ELR (cell line): ENCODE data around the gene ABCC10.
"Not testable (repeated sequence)": the region's sequence is repeated elsewhere in the genome, so short reads cannot be mapped to it uniquely, and the experiment has no call there.

Experiments
- DNase-seq: peaks from one replicate; pipeline ENCODE4 v3.0.0-alpha.2; 2015; ENCODE audit warnings: low read depth

Gene ABCC10

DNA sequence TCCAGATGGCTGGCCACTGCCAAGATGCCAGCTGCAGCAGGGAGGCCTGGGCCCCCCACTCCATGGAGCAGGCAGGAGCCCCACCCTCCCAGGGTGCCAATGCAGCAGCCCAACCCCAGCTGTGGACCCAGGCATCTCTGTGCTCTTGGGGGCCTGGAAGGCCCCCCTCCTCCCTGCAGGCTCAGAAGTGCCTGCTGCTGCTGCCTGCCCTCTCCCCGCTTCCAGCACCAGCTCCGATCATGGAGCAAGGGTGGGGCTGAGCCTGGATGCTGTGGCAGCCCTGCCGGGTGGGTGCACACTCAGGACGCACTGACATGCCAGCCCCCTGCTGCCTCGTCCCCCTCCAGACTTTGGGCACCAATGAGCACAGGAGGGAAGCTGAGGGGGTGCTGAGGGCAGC is 14.8 kb upstream of the ABCC10 start:
- DNase-seq: no peak

DNA sequence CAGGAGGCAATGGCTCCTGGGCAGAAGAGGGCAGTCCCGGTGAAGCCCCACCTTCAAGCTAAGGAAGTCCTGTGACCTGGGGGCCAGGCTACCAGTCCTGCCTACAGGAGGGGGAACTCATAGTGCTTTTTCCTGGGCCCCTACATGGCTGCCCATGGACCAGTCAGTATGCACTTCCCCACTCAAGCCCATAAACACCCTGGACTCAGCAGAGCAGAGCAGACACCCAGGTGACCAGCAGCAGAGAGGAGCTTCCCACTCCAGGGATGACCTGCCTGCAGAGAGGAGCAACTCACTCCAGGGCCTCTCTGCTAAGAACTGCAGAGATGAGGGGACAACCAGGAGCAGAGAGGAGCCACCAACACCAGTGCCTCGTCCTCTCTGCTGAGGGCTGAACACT is 14.3 kb upstream of the ABCC10 start:
- no peak for DNase-seq

GRCh38 chr6:43415275-43415674 is 12.1 kb upstream of the ABCC10 start:
- not testable (repeated sequence) for DNase-seq

DNA sequence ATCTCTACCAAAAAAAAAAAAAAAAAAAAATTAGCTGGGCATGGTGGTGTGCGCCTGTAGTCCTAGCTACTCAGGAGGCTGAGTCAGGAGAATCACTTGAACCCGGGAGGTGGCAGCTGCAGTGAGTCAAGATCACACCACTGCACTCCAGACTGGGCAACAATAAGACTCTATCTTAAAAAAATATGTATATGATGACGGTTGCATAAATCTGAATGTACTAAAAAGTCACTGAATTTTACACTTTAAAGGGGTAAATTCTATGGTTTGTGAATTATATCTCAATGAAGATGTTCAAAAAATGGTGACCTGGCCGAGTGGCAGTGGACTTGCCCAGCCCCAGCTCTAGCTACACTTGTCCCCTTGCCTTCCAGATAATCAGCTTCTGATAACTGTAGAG is 10.4 kb upstream of the ABCC10 start:
- DNase-seq: no peak

- DNase-seq: no peak
These were observed 7.2 kb upstream of the ABCC10 start for GRCh38 chr6:43420012-43420709.

- no peak for DNase-seq
These were observed 5.5 kb upstream of the ABCC10 start for GRCh38 chr6:43421831-43422230.

DNA sequence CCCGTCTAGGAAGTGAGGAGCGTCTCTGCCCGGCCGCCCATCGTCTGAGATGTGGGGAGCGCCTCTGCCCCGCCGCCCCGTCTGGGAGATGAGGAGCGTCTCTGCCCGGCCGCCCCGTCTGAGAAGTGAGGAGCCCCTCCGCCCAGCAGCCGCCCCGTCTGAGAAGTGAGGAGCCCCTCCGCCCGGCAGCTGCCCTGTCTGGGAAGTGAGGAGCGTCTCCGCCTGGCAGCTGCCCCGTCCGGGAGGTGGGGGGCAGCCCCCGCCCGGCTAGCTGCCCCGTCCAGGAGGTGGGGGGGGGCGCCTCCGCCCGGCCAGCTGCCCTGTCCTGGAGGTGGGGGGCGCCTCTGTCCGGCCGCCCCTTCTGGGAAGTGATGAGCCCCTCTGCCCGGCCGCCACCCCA is 2.3 kb upstream of the ABCC10 start:
- DNase-seq: not testable (repeated sequence)

- no peak for DNase-seq
These were observed 374 bp upstream of the ABCC10 start for GRCh38 chr6:43426928-43427405.

DNA sequence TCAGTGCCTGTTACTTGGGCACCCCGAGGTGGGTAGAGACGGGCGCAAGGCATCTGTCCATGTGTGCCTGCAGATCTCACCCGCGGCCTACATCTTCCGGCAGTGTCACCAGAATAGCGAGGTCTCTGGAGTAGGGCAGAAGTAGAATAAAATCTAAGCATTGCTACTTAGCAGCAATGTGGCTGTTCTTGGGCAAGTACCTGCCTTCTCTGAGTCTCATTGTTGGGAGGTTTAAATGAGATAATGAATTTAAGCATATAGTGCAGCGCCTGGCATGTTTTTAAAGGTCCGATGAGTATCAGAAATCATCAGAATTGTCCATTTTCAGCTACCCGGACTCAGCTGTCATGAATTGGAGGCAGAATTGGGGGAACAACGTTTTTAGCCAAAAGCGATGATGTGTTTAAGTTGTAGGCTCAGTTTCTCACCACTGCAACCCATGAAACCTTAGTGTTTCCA is 800 bp downstream of the ABCC10 start:
- no peak for DNase-seq

- DNase-seq: peak; percentile 7
These were observed 1.5 kb downstream of the ABCC10 start for GRCh38 chr6:43428874-43429273.

DNA sequence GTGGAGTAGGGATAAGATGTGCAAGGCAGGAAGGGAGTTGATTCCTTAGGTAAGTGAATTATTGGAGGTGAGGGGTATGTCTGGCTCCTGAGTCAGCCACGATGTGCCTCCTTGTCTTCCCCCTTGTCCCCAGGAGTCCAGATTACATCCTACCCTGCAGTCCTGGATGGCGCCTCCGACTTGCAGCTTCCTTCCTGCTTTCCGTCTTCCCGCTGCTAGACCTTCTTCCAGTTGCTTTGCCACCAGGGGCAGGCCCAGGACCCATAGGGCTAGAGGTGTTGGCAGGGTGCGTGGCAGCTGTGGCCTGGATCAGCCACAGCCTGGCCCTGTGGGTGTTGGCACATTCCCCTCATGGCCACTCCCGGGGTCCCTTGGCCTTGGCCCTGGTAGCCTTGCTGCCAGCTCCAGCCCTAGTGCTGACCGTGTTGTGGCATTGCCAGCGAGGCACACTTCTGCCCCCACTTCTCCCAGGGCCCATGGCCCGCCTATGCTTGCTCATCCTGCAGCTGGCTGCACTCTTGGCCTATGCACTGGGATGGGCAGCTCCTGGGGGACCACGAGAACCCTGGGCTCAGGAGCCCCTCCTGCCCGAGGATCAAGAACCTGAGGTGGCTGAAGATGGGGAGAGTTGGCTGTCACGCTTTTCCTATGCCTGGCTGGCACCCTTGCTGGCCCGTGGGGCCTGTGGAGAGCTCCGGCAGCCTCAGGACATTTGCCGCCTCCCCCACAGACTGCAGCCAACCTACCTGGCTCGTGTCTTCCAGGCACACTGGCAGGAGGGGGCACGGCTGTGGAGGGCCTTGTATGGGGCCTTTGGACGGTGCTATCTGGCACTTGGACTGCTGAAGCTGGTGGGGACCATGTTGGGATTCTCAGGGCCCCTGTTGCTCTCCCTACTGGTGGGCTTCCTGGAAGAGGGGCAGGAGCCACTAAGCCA is 4.9 kb downstream of the ABCC10 start:
- DNase-seq: no peak

GRCh38 chr6:43433148-43433547 is 5.8 kb downstream of the ABCC10 start:
- no peak for DNase-seq

- DNase-seq: no peak
These were observed 6.9 kb downstream of the ABCC10 start for GRCh38 chr6:43434001-43434840.

DNA sequence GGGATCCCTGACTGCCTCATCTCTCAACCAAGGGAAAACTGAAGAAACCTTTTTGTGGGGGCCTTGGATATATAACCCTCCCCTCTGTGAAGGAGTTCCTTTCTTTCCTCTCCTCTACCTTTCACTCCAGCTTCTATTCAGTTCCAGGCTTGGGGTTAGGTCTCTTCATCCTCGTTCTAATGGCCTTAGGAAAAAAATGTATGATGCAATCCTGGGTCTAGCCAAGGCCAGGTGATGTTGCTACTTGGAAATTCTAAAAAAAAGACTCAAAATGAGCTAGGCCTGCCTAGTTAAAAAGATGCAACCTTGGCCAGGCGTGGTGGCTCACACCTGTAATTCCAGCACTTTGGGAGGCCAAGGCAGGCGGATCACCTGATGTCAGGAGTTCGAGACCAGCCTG is 7.6 kb downstream of the ABCC10 start:
- no peak for DNase-seq

GRCh38 chr6:43435682-43436437 is 8.5 kb downstream of the ABCC10 start:
- DNase-seq: no peak

DNA sequence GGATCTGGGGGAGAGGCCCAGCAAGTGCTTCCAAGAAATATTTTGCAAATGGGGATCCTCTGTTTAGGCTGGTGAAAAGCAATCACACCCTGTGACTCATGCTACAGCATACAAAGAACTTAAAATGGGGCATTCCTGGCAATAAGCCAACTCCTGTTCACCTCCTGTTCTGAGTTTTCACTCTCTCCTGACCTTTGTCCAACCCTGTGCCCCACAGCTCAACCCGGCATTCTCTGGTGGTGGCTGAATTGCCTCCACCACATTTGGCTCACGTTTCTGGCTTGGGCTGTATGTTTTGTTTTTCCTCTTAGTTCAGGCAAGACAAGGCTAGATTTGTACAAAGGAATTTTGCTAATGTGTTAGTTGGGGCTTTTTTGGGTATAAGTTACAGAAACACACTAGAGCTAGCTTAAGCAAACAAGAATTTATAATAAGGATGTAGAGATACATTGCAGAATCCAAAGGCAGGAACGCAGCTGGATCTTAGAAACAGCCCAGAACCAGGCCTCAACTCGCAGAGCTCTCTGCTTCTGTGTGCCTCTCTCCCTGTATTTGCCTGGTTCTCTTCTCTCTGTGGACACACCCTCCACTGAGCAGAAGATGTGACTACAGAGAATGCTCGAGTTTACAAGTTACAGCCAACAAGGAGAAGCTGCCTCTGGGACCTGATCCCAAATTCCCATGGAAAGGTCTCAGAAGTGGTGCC is 9.4 kb downstream of the ABCC10 start:
- peak; percentile 73 for DNase-seq

GRCh38 chr6:43437700-43438099 is 10.4 kb downstream of the ABCC10 start:
- no peak for DNase-seq

GRCh38 chr6:43442935-43443334 is 15.6 kb downstream of the ABCC10 start:
- no peak for DNase-seq

DNA sequence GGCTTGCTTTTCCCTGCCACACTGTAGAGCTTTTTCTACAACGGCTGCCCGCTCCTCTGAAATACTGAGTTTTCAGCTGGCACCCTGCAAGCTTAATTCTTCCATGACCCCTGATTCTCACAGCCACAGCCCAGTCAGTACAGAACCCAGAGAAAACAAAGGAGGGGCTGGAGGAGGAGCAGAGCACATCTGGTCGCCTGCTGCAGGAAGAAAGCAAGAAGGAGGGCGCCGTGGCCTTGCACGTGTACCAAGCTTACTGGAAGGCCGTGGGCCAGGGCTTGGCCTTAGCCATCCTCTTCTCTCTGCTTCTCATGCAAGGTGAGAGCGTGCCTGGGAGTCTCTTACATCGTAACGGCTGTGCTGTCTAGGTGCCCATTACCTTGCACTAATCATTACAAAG is 16.7 kb downstream of the ABCC10 start:
- no peak for DNase-seq

- no peak for DNase-seq
These were observed 17.2 kb downstream of the ABCC10 start for GRCh38 chr6:43444582-43444981.

DNA sequence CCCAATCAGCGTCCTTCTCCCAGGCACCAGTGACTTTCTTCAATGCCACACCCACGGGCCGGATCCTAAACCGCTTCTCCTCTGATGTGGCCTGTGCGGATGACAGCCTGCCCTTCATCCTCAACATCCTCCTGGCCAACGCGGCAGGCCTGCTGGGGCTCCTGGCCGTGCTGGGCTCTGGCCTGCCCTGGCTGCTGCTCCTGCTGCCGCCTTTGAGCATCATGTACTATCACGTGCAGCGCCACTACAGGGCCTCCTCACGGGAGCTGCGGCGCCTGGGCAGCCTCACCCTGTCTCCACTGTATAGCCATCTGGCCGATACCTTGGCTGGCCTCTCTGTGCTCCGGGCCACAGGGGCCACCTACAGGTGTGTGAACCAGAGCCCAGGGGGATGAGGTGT is 18.2 kb downstream of the ABCC10 start:
- DNase-seq: no peak
